BJ (cell line): ENCODE data around the gene CD247. TPM values are rescaled to one million over a fixed set of nuclear protein-coding genes. Genes with fewer than 3 reads are reported as not detected.

Experiments
- CTCF ChIA-PET: fragments of 350-600 bp; formaldehyde crosslinking; extraction: SDS; loops from one replicate; lab custom pipeline; 2021; ENCODE audit warnings: antibody characterized with exemption, inconsistent platforms; lab: Yijun Ruan, JAX
- POLR2A ChIA-PET: fragments of 300-600 bp; sonication (Branson Sonifier 250); formaldehyde crosslinking; extraction: SDS; loops from one replicate; lab custom pipeline; 2021; ENCODE audit warnings: antibody characterized with exemption; lab: Charles Lee
- DNase-seq: peaks from one replicate; pipeline ENCODE4 v3.0.0-alpha.2; 2011; ENCODE audit warnings: low read depth
- H3K27me3 ChIP-seq: 2 replicates; pipeline ENCODE4 v1.6.0; 2011; ENCODE audit warnings: low read length; ENCODE audit not compliant: control insufficient read depth, insufficient read depth
- H3K36me3 ChIP-seq: 2 replicates; pipeline ENCODE4 v1.5.1; 2011; ENCODE audit warnings: low read length; ENCODE audit not compliant: control insufficient read depth, insufficient read depth
- H3K4me3 ChIP-seq: 2 replicates; pipeline ENCODE4 v1.5.1; 2011; ENCODE audit warnings: low read depth, mild to moderate bottlenecking, control low read depth, low read length
- polyA plus RNA-seq: library from polyadenylated mRNA; depleted of rRNA; stranded (reverse); fragments of >200 nt; gene quantifications from 2 replicates; pipeline ENCODE4 v1.2.3, GENCODE V29; 2011
- TF ChIP-seq, protein P1 (sequence below): IDR thresholded peaks from 2 replicates; pipeline ENCODE4 v1.5.1; 2011; ENCODE audit warnings: low read depth, mild to moderate bottlenecking, control low read depth, inconsistent platforms, low read length, moderate library complexity; ENCODE audit not compliant: insufficient read depth

CD247 gene
- polyA plus RNA-seq, 1 experiment, result not detected

DNA sequence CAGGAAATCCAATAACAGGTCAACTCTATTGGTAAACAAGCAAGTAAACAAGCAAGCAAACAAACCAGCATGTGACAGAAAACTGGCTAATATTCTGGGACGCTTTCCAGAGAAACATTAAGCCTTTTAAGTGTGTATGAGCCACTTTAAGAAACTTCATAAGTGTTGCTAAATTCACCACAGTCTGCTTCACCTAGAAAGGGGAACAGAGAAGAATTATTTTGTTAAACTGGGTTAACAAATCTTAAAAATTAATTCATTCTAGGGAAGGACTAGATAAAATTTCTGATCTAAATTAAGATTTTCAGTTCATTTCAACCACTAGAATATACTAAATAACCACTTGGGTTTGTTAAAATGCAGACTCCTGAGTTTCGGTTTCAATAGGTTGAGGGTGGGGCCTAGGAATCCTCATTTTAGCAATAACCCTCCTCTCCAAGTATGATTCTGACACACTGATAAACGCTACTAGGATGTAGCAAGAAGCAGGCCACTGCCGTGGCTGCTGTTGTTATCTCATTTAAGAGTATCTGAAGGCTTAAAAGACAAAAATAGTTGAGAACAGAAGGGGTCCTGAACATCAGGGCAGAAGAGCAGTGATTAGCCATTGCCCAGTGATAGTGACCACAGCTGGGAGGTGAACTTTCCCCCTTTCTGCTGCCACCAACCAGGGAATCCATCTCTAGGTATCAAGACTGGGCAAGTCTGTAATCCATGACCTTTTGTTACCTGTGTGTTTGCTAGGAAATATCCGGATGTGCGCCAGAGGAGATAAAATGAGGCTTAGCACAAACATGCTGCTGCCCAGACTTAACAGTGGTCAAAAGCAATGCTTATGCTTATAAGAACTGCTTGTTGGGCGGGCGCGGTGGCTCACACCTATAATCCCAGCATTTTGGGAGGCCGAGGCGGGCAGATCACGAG lies 24.0 kb upstream of the CD247 start:
- Histone ChIP-seq H3K4me3 (no peak overlapping the region), H3K27me3 (no peaks in the 10 kb centered on the region), H3K36me3 (no peaks in the 10 kb centered on the region)
- ChIA-PET POLR2A (no interaction called here), CTCF (interaction anchor here (0.6 to 3.3 kb wide), 6 partner anchors 10 to 475 kb away, joined by 3 to 26 read pairs (median 6); partner anchors contain the start of gene CREG1)
- no peak for DNase-seq
- TF ChIP-seq, protein P1, sequence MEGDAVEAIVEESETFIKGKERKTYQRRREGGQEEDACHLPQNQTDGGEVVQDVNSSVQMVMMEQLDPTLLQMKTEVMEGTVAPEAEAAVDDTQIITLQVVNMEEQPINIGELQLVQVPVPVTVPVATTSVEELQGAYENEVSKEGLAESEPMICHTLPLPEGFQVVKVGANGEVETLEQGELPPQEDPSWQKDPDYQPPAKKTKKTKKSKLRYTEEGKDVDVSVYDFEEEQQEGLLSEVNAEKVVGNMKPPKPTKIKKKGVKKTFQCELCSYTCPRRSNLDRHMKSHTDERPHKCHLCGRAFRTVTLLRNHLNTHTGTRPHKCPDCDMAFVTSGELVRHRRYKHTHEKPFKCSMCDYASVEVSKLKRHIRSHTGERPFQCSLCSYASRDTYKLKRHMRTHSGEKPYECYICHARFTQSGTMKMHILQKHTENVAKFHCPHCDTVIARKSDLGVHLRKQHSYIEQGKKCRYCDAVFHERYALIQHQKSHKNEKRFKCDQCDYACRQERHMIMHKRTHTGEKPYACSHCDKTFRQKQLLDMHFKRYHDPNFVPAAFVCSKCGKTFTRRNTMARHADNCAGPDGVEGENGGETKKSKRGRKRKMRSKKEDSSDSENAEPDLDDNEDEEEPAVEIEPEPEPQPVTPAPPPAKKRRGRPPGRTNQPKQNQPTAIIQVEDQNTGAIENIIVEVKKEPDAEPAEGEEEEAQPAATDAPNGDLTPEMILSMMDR, result no peak

DNA sequence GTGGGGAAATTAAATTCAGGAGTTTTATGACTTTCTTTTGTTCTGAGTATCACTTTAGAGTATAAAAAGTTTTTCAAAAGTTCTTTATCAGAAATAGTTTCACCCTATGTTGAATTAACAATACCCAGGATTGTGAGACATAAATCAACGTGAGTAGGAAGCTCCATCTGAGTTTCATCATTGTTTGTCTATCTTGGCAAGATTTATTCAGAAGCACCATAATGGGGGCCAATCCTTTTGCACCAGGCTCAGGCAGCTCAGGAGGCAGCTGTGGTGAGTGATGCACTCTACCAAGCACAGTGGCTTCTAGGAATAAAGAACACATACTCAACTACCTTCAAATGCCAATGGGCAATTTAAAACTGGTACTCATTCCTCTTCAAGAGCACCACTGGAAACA lies 23.3 kb upstream of the CD247 start:
- no peaks in the 10 kb centered on the region for H3K36me3 ChIP-seq
- DNase-seq, result no peak
- CTCF ChIA-PET, result interaction anchor here (0.6 to 3.3 kb wide), 12 partner anchors 8 to 482 kb away, joined by 3 to 26 read pairs (median 6); partner anchors contain the start of gene CREG1
- 0 out of 2 replicates have a peak, but pooled peaks cover 2% of the 10 kb centered on the region for H3K27me3 ChIP-seq
- no peak overlapping the region for H3K4me3 ChIP-seq
- POLR2A ChIA-PET, result no interaction called here
- TF ChIP-seq, protein P1, result no peak

DNA sequence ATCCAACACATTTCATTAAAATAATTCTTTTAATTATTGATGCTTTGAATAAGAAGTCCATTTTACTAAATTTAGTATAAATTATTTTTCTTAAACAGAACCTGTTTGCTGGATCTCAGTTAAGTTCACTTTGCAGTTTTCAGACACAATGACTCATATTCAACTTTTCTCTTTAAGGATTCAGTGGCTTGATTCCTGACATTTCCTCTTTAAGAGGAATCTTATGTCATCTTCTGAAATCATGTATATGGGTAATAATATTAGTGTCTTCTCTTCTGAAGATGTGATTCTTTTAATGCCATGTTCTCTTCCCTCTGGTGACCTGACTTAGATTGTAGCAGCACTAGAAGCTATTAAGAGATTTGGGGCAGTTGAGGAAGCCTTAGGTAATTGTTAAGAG lies 22.7 kb upstream of the CD247 start:
- no peak for DNase-seq
- ChIA-PET POLR2A (no interaction called here), CTCF (interaction anchor here (0.6 to 3.3 kb wide), 24 partner anchors 8 to 481 kb away, joined by 3 to 26 read pairs (median 4); partner anchors contain the start of gene CREG1)
- TF ChIP-seq, protein P1, result no peak
- H3K4me3 ChIP-seq, result no peak overlapping the region
- H3K27me3 ChIP-seq, result 0 out of 2 replicates have a peak, but pooled peaks cover 2% of the 10 kb centered on the region
- H3K36me3 ChIP-seq, result no peaks in the 10 kb centered on the region

DNA sequence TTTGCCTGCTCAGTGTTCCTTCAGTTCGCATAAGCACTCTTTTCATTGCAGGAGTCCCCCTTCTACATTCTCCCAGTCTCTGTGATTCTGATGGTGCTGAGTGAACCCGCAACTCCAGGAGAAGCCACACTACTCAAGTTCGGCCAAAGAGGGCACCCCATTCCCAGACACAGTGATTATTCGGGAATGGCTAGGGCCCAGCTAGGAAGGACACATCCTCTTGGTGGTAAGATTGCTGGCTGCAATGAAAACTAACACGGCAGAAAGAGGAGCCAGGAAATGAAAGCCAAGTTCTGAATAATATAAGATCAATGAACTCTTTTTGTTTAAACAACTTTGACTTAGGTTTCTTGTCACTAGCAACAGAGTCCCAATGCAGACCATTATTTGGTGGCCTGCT lies 20.3 kb upstream of the CD247 start:
- DNase-seq, result no peak
- ChIA-PET POLR2A (no interaction called here), CTCF (interaction anchor here (1.1 to 1.3 kb wide), 4 partner anchors 9 to 83 kb away, joined by 3 to 4 read pairs (median 4); partner anchors contain the start of gene CREG1)

More for the DNA sequence above, 20.3 kb upstream of the CD247 start:
- Histone ChIP-seq H3K36me3 (no peaks in the 10 kb centered on the region), H3K27me3 (0 out of 2 replicates have a peak, but pooled peaks cover 2% of the 10 kb centered on the region), H3K4me3 (no peak overlapping the region)
- TF ChIP-seq, protein P1, result peak; percentile 11; the same call in 1 of the 2 replicates
